H7 (cell line): ENCODE data around the gene ZNRF2. TPM values are rescaled to one million over a fixed set of nuclear protein-coding genes. Genes with fewer than 3 reads are reported as not detected.

Experiments used
- DNase-seq: peaks from one replicate; pipeline ENCODE4 v3.0.0; 2012
- H3K27me3 ChIP-seq: 2 replicates; pipeline ENCODE4 v1.6.0; 2011; ENCODE audit warnings: mild to moderate bottlenecking, low read length; ENCODE audit not compliant: control insufficient read depth, insufficient read depth
- H3K36me3 ChIP-seq: replicated peaks from 2 replicates; pipeline ENCODE4 v1.5.1; 2011; ENCODE audit warnings: low read length; ENCODE audit not compliant: control insufficient read depth, insufficient read depth
- H3K4me3 ChIP-seq: 2 replicates; pipeline ENCODE4 v1.5.1; 2011; ENCODE audit warnings: low read depth, mild to moderate bottlenecking, control low read depth, low read length, moderate library complexity; ENCODE audit not compliant: insufficient read depth
- total RNA-seq: library from RNA; depleted of rRNA; stranded (reverse); fragments of >200 nt; shearing (Covaris generic); gene quantifications from 2 replicates; pipeline ENCODE4 v1.2.3, GENCODE V29; 2014

ZNRF2 gene
- total RNA-seq, 1 experiment from 2014 or later, result 15.6 TPM

GRCh38 chr7:30309842-30310435 is 25.5 kb downstream of the ZNRF2 start:
- Histone ChIP-seq H3K27me3 (no peaks in the 10 kb centered on the region), H3K4me3 (no peak overlapping the region), H3K36me3 (no peaks in the 10 kb centered on the region)
- no peak for DNase-seq

DNA sequence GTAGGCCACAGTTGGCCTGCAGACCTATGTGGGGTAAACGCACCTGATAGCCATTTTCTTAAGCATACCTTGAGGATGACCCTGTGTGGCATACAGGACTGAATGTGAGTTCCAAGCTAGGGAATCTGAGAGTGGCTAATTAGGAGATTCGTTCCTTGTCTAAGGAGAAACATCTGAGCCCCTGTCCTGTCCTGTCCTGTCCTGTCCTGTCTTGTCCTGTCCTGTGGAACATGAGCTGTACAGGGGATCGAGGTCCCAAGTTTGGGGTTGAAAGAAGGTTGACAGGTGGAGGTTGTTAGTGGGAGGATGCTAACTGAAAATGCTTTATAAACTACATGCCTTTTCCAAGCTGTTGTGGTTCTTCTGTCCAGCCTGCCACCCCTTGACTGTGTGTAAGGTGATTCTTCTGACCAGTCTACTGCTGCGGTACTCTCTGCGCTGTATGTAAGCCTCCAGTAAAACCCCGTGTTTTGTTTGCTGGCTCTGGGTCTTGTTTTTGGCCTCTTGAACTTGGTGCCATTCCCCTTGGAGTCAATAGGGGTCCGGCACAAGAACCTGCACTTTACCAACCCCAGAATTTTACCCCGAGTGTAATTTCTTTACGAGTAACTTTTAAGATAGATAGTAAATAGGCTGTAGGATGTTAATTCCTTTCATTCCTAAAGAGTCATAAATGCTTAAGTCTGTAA is 26.4 kb downstream of the ZNRF2 start:
- DNase-seq, result no peak
- Histone ChIP-seq H3K4me3 (no peak overlapping the region), H3K36me3 (no peaks in the 10 kb centered on the region), H3K27me3 (no peaks in the 10 kb centered on the region)

DNA sequence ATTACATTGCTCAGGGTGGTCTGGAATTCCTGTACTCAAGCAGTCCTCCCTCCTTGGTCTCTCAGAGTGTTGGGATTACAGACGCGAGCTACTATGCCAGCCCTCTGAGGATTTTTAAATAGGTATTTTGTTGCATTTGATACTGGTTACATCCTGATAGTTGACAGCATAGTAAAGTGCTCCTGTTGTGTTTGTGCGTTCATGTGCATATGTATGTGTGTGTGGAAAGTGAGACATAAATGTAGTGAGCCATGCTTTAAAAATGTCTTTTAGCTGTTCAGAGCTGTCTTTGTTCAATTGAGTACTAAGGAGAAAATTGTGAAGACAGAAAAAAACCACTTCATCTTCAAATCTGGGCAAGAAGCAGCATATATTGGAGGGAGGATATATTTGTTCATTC is 27.8 kb downstream of the ZNRF2 start:
- DNase-seq, result no peak
- Histone ChIP-seq H3K4me3 (no peak overlapping the region), H3K27me3 (no peaks in the 10 kb centered on the region), H3K36me3 (no peaks in the 10 kb centered on the region)

DNA sequence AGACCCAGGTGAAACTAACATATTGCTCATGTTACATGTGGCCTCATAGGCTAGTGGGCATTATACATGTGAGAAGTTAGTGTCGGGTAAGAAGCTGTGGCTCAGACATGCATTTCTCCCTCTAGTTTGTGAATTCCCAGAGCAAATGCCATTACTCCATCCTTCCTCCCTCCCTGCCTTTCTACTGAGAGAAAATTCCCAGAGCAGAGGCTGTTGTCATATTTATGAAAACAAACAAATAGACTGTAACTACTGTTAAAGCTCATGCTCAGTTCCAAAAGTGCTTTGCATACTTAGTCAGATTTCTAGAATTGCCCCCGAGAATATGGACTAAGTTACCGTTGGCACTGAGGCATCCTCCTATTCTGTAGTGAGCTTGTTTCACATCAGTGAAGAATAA is 29.0 kb downstream of the ZNRF2 start:
- no peak for DNase-seq
- no peak overlapping the region for H3K4me3 ChIP-seq

DNA sequence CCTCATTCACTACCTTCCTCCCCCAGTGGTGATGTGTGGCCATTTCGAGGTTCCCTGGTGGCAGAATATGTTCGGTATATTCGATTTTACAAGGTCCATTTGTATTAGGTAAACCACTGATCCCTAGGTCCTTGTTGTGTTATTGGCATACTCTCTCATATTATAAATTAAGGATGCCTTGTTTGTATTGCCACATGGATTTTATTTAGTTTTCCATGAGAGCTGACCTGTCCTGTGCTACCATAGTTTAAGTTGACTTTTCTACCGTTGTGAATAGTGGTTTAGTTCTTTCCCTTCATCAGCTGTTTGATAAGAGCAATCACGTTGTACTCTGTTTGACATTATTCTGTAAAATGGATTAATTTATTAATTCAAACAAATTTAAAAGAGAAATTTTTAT is 29.4 kb downstream of the ZNRF2 start:
- no peak overlapping the region for H3K4me3 ChIP-seq
- no peak for DNase-seq
- no peaks in the 10 kb centered on the region for H3K36me3 ChIP-seq
- no peaks in the 10 kb centered on the region for H3K27me3 ChIP-seq

More for the DNA sequence above, 29.0 kb downstream of the ZNRF2 start:
- H3K36me3 ChIP-seq, result no peaks in the 10 kb centered on the region
- H3K27me3 ChIP-seq, result no peaks in the 10 kb centered on the region

DNA sequence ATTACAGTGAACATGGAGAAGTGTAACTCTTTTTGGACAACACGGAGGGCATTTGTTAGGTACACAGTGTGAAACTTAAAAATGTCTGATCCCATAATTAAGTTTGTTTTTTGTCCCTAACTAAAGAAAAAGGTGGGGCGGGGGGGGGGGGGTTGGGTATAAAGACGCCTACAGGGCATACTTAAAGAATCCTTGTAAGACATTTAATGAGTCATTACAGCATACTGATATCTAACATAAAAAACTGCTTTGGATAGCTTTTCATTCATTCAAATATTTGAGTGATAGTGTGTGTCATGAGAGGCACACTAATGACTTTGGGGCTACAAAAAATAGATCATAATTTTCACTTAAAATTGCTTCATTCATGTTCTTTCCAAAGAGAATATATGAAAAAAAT is 31.2 kb downstream of the ZNRF2 start:
- Histone ChIP-seq H3K36me3 (no peaks in the 10 kb centered on the region), H3K4me3 (no peak overlapping the region), H3K27me3 (no peaks in the 10 kb centered on the region)
- no peak for DNase-seq

- no peak overlapping the region for H3K4me3 ChIP-seq
- no peaks in the 10 kb centered on the region for H3K36me3 ChIP-seq
- no peak for DNase-seq
- no peaks in the 10 kb centered on the region for H3K27me3 ChIP-seq
These were observed 36.0 kb downstream of the ZNRF2 start for GRCh38 chr7:30320392-30320791.

GRCh38 chr7:30321089-30321881 is 36.9 kb downstream of the ZNRF2 start:
- H3K4me3 ChIP-seq, result no peak overlapping the region
- no peak for DNase-seq
- H3K36me3 ChIP-seq, result no peaks in the 10 kb centered on the region
- H3K27me3 ChIP-seq, result no peaks in the 10 kb centered on the region

GRCh38 chr7:30321882-30322192 is 37.4 kb downstream of the ZNRF2 start:
- no peak overlapping the region for H3K4me3 ChIP-seq
- H3K27me3 ChIP-seq, result no peaks in the 10 kb centered on the region
- no peaks in the 10 kb centered on the region for H3K36me3 ChIP-seq
- DNase-seq, result no peak

DNA sequence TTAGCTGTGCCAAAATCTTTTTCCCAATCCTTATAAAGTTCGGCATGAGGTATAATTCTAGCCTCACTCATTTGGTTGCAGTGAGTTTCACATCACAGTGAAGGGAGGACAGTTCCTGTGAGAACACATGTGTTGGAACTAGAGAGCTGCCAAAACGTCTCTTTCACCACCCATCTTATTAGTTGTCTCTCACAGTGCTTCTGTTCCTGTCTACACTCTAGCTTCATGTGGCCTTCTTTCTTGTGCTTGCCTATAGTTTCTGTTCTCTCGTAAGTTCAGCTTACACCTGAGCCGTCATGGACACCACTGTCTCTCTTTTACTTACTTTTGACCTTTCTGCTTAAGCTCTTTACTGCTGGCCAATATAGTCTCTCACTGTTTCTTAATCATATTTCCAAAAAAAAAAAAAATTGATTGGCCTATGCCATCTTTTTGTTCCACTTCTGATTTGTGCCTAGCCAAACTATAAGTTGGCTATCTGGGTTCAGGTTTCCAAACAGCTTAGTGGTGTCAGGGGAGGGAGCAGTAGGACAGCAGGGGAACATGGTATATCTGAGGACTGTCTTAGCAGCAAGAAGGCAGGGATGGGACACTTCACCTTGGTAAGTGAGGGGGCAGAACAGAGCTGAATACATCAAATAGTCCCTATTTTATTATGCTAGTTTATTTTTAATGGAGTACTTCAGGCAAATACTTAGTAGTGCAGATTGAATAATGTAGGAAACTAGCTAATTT is 38.0 kb downstream of the ZNRF2 start:
- H3K36me3 ChIP-seq, result no peaks in the 10 kb centered on the region

GRCh38 chr7:30323006-30323355 is 38.6 kb downstream of the ZNRF2 start:
- H3K36me3 ChIP-seq, result no peaks in the 10 kb centered on the region
- no peaks in the 10 kb centered on the region for H3K27me3 ChIP-seq
- DNase-seq, result no peak
- no peak overlapping the region for H3K4me3 ChIP-seq

More for the DNA sequence above, 38.0 kb downstream of the ZNRF2 start:
- no peak overlapping the region for H3K4me3 ChIP-seq
- no peak for DNase-seq
- no peaks in the 10 kb centered on the region for H3K27me3 ChIP-seq

GRCh38 chr7:30327813-30328212 is 43.4 kb downstream of the ZNRF2 start:
- no peak for DNase-seq
- no peaks in the 10 kb centered on the region for H3K36me3 ChIP-seq
- no peaks in the 10 kb centered on the region for H3K27me3 ChIP-seq
- H3K4me3 ChIP-seq, result no peak overlapping the region

GRCh38 chr7:30328381-30328780 is 44.0 kb downstream of the ZNRF2 start:
- Histone ChIP-seq H3K4me3 (no peak overlapping the region), H3K27me3 (no peaks in the 10 kb centered on the region), H3K36me3 (no peaks in the 10 kb centered on the region)
- DNase-seq, result no peak

GRCh38 chr7:30329716-30330115 is 45.3 kb downstream of the ZNRF2 start:
- H3K27me3 ChIP-seq, result no peaks in the 10 kb centered on the region
- H3K4me3 ChIP-seq, result no peak overlapping the region
- H3K36me3 ChIP-seq, result no peaks in the 10 kb centered on the region
- DNase-seq, result no peak
